LoVo (cell line): Measurements from ENCODE around the gene N4BP3.
"Not testable (repeated sequence)": the region's sequence is repeated elsewhere in the genome, so short reads cannot be mapped to it uniquely, and the experiment has no call there.

Source experiments
- DNase-seq: peaks from one replicate; pipeline ENCODE4 v3.0.0-alpha.2; 2016; ENCODE audit warnings: low spot score

N4BP3 gene, protein sequence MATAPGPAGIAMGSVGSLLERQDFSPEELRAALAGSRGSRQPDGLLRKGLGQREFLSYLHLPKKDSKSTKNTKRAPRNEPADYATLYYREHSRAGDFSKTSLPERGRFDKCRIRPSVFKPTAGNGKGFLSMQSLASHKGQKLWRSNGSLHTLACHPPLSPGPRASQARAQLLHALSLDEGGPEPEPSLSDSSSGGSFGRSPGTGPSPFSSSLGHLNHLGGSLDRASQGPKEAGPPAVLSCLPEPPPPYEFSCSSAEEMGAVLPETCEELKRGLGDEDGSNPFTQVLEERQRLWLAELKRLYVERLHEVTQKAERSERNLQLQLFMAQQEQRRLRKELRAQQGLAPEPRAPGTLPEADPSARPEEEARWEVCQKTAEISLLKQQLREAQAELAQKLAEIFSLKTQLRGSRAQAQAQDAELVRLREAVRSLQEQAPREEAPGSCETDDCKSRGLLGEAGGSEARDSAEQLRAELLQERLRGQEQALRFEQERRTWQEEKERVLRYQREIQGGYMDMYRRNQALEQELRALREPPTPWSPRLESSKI

DNA sequence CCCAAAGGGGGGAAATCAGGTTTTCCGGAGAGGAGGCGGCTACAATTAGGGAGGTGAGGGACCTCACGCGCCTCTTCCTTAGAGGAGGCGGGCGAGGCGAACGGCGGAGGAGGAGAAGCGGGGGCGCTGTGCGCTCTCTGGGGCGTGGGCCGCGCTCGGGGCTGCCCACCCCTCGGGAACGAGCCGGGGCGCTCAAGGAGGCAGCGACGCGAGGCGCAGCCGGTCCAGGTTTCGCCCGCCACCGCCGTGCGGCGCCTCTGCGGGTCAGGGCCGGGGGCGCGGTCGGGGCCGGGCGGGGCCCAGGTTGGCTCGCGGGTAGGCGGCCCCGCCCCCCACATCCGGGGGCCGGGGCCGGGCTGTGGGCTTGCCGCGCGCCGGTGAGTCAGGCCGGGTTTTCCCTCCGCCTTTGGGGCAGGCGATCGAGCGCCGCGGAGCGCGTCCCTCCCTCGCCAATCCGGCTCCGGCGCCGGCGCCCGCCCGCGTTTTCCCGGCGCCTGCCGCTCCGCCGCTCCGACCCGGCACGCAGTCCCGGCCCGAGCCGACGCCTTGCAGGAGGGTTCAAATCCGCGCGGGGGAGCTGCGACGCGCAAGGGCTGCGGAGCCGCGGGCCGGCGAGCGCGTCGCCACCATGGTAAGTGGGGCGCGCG, at the start of gene N4BP3:
Gene N4BP3 (plus strand): TSS at position 392 of the 647 bp plus-strand sequence. CDS start 6,052 bp downstream, outside the sequence.
- DNase-seq: peak; percentile 85

DNA sequence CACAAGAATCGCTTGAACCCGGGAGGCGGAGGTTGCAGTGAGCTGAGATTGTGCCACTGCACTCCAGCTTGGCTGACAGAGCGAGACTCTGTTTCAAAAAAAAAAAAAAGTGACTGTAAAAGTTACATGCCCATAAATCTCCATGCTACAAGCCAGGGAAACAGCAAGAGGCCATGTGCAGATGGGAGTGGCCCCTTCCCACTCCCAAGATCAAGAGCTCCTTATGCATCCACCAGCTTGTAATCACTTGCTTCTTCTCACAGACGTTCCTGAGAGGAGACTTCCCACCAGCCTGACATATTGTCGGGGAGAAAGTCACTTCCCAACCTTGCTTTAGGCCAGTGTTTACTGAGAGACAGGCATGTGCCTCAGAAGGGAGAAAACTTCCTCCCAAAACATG, 45.6 kb upstream of the N4BP3 start:
- no peak for DNase-seq

DNA sequence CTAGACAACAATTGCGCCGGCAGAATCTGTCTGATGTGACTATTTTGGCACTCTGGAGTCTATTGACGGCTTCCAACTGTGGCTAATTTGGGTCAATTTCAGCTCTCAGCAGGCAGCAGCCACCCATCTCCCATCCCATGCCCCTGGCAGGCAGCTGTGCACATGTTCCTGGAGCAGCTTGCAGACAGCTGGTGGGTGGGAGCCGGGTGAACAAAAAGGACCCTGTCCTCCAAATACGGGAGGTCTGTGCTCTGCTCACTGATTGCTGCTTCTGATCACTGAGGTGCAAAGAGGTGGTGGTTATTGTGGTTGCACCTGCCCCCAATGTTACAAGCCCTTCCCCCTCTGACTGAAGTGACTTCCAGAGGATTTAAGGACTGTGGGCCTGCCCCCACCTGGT, 45.0 kb upstream of the N4BP3 start:
- DNase-seq: no peak

DNA sequence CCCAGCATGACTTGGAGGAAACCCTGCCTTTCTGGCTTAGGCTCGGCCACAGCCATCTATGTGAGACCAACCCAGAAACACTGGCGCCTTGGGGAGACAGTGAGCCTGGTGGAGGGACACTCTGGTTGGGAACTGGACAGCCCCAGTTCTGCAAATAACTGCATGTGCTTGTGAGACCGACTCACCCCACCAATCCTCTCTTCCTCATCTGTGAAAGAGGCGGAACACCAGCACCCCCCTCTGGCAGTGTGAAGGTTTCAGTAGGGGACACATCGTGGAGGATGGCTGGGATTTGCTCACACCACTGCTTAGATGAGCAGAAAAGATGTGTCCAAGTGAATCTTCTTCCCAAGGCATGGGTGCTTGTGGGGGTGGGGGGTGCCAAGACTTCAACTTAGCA, 43.4 kb upstream of the N4BP3 start:
- DNase-seq: no peak

DNA sequence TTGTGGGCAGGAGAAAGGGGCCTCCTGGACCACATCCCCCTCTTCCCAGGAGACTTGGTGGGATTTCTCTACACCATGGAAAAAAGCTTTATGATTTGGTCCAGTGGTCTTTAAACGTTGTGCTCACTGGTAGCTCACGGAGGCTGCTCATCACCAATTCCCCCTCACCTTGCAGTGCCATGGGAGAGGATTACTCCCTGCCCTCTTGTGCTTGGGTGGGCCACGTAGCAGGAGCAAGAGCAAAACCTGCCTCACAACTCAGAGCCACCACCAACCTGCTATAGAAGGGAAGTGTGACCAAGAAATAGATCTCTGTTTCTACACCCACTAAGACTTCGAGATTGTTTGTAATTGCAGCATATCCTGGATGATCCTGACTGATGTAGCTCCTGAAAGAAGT, 42.2 kb upstream of the N4BP3 start:
- no peak for DNase-seq

DNA sequence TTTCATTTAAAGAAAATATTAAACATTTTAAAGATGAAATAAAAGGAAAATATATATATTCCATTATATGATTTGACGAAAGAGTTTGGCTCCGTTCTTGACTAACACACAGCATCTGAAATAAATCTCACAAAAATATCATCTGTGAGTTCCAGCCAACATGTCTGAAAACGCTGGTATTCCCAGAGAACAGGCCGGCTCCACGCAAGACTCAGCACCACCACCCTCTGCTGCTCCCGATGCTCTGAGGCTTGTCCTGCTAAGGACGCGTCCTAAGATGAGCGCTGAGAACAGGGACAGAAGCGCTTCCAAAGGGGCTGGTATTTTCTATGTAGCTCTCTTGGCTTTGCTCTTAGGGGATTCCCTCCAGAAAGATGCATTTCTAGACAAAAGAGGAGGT, 40.6 kb upstream of the N4BP3 start:
- DNase-seq: no peak

DNA sequence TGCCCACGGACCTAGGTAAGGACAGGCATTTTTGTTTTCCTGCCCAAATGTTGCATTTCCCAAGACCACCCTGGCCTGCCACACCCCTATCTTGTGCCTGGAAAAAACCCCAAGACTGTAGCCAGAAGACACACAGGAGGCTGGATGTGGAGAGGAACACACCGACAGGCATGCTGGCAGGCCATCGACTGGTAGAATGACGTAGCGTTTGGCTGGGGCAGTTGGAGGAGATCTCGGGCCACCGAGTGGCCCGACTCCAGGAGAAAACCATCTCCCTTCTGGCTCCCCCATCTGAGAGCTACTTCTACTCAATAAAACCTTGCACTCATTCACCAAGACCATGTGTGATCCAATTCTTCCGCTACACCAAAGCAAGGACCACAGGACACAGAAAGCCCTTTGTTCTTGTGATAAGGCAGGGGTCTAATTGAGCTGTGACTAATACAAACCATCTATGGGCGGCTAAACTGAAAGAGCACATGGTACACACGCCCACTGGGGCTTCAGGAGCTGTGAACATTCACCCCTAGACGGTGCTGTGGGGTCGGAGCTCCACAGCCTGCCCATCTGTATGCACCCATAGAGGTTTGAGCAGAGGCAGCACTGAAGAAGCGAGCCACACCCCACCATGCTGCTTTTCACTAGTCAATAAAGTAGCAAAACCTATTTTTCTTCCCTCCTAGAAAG, 38.9 kb upstream of the N4BP3 start:
- DNase-seq: no peak

DNA sequence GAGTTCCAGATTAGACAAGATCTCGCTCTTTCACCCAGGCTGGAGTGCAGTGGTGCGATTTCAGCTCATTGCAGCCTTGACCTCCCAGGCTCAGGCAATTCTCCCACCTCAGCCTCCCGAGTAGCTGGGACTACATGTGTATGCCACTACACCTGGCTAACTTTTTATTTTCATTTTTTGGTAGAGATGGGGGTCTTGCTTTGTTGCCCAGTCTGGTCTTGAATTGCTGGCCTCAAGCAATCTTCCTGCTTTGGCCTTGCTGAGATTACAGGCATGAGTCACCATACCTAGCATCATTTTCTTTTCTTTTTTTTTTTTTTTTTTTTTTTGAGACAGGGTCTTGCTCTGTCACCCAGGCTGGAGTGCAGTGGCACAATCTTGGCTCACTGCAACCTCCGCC, 36.4 kb upstream of the N4BP3 start:
- DNase-seq: not testable (repeated sequence)

DNA sequence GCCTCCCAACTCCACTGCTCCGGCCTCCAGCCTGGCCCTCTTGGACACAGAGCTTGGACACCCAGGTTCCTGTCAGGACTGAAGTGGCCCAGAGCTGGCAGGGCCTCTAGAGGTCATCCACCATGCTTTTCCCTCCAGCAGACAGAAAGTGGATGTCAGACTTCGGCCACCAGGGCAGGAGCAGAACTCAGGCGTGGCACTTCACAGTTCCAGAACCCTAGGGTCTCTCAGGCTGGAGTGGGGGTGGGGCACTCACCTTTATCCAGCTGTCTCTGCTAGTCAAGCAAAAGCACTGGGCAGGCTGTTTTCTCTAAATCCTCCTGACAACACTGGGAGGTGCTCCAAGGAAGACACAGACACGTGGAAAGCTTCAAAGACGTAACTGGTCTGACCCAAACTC, 35.6 kb upstream of the N4BP3 start:
- DNase-seq: no peak

DNA sequence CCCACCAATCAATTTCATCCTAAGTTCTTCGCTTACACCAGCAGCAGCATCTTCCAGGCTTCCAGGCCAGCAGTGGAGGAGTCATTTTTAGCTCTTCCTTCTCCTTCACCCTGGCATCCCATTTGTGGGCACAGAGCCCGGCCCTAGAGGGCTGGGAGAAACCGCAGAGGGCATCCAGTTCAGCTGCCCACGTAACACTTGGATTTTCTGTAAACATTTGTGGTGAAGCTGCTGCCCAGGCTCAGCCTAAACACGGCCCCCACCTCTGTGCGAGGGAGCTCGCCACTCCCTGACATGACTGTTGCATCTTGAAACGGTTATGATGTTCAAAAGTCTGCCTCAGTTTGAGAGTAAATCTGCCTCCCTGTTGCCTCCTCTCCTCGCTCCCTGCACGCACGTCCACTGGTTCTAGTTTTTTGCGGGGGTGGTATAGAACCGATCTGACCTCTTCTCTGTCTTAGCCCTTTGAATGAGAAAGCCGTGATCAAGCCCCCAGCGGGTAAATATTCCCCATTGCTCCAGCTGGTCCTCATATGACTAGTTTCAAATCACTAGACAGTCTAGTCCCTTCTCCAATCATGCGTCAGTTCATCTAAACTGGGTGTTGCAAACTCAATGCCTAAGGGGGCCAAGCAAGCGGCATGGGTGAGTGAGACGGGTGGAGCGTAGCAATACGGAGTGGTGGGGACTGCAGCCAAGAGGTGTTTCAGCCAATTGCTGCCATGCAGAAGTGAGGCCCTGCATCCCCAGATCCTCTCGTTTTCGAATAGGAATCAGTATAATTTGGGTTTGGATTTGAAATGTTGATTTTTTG, 34.9 kb upstream of the N4BP3 start:
- peak; percentile 44 for DNase-seq

DNA sequence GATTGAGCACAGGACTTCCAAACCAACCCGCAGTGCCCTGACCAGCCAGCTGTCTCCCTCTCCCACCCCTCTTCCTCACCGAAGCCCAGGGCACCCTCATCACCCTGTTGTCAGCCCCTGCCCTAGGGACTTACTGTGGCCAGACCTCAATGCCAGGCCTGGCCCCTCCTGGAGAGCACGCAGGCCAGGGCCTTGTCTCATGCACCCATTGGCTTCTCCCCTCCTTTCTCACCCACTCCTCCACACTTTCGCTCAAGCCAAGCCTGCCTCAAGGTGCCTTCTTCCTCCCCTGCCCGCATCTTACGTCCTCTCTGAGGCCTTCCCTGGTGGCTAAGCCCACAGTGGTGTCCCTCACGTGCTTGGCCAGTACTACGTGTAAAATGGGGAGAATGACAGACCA, 33.3 kb upstream of the N4BP3 start:
- DNase-seq: no peak

DNA sequence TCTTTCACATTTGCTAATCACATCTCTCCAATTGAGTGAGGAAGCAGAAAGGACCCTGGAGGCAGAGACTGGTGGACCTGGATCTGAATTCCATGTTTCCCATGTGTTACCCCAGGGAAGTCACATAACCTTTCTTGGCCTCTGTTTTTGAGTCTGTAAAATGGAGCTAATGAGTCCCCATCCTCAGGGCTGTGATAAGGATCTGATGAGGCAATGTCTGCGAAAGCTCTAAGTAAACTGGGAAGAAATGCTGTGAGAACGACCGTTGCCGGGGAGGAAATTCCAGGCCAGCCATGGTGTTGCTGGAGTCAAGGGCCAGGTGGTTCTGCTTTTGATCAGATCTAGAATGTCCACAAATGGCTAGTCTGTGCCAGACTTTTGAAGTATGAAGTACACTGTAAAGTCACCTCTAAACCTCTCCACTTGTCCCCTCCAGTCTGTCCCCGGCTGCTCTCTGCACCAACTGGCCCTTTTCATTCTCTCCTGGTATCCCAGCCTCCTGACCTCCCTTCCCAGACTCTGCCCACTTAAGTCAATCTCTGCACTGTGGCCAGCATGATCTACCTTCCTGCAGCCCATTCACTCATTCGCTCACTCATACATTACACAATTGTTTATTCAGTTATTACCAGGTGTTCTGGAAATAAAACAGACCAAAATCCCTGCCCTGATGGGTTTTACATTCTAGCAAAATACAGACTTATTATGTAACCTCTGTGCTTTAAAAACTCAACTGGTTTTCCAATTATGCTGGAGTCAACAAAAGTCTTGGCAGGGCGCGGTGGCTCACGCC, 32.5 kb upstream of the N4BP3 start:
- no peak for DNase-seq

DNA sequence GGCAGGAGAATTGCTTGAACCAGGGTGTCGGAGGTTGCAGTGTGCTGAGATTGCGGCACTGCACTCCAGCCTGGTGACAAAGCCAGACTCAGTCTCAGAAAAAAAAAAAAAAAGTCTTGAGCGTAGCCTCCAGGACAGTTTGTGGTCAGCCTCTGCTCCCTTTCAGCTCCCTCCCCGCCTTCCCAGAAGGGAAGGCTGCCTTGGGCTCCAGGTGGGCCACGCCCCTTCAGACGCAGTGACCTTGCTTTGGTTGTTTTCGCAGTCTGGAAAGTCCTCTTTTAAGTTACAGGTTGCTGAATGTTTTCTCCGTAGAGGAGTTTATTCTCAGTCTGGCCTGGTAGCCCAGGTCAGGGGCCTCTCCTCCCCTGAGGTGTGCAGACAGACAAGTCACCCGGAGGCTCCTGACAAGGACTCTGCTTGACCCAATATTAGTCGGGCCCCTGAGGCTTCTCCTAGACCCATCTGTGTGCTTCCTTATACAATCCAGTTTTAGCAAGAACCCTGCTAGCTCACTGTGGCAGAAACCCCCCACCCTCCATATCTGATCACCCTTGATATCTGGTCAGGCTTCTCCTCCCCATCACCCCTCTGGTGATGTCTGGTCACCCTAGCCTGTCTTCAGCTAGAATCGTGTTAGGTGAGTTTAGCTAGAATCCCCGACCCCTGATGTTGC, 31.6 kb upstream of the N4BP3 start:
- DNase-seq: no peak

DNA sequence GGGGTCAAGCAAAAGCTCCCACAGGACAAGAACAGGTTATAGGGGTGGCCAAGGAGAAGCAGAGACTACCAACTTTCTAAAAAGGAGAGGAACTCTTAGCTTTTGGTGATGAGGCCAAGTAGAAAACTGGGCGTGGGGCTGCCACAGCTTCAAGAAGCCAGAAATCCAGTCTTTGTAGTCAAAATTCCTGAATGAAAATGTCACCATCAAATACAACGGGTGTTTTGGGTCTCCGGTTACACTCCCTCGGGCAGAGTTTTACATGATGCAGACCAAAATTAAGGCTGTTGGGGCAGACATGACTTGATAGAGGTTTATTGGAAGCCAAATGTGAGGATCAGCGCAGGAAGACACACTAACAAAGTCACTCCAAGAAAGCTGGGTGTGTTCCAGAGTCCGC, 29.4 kb upstream of the N4BP3 start:
- no peak for DNase-seq

DNA sequence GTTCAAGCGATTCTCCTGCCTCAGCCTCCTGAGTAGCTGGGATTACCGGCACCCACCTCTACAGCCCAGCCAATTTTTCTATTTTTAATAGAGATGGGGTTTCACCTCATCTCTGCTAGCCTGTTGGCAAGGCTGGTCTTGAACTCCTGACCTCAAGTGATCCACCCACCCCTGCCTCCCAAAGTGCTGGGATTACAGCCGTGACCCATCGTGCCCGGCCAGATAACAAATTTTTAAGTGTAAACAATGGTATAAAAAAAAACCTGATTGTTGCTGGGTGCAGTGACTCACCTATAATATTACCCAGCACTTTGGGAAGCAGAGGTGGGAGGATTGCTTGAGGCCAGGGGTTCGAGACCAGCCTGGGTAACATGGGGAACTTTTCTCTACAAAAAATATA, 28.0 kb upstream of the N4BP3 start:
- DNase-seq: no peak

DNA sequence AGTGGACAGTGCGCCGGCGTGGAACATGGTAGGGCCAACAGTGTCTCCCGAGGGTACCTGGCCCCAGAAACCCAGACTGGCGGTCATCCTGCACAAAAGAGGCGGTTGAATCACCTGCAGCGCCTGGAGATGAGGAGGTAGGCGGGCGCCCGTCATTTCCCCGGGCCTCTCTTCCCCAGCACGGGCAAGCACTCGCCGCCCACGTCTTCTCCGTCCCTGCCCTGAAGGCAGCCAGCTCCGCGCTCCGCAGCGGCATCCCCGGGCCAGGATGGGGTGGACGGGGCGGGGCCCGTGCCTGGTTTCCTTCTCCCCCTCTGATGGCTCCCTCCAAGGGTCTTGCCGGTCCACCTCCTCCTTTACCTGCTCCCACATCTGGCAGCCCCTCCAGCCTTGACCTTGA, 27.1 kb upstream of the N4BP3 start:
- DNase-seq: no peak

DNA sequence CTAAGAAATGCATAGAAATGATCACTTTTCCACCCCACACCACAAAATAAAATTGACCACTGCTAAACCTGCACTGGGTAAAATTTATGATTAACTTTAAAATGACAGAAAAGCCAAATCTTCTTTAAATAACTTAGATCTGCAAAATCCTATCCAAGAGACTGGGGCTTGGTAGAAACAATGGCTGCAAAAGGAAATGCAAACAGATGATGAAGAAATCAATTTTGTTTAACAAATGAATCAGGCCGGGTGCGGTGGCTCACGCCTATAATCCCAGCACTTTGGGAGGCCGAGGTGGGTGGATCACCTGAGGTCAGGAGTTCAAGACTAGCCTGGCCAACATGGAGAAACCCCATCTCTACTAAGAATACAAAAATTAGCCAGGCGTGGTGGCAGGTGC, 26.1 kb upstream of the N4BP3 start:
- DNase-seq: not testable (repeated sequence)

DNA sequence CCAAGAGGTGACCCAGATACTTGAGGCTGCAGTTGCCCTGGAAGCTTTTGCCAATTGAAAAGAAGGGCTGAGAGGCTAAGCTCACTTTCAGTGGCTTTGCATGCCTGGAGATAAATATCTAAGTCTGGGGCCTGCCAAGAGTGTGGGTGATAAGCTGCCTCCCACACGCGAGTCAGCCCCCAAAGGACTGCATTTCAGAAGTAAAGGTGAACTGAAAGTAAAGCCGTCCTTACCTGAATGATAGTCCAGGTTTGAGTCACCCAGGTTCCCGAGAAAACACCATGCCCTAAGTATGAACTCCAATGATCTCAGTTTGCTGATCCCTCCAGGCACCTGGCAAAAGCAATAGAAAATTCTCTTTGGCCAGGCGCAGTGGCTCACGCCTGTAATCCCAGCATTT, 22.5 kb upstream of the N4BP3 start:
- DNase-seq: no peak

DNA sequence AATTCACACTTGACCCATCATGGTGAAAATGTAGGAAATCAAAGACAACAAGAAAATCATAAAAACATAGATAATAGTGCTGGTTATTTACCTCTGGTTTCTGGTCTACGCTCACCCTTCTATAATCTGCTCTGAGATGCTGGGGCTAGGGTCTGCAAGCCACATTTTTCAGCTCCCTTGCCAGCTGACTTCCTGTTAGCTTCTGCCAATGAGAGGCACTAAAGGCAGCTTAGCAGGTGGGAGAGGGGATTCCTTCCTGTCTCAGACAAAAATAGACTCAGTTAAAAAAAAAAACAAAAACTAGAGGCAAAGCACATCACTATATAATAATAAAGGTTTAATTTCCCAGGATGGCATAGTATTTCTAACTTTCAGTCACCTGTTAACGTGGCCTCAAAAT, 20.2 kb upstream of the N4BP3 start:
- no peak for DNase-seq

DNA sequence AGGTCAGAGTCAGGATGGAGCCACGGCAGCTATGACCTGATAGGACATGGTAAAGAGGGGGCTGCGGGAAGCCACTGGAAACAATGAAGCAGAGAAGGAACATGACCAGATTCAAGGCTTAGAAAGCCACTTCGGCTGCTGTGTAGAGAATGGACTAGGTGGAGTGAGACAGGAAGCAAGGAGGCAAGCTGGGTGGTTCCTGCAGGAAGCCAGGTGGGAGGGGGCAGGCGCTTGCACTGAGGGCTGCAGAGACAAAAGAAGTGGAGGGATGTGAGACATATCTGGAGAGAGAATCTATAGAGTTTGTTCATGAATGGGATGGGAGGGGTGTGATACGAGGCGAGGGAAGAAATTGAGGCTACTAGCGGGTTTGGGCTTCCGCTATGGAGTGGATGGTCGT, 19.0 kb upstream of the N4BP3 start:
- DNase-seq: no peak

DNA sequence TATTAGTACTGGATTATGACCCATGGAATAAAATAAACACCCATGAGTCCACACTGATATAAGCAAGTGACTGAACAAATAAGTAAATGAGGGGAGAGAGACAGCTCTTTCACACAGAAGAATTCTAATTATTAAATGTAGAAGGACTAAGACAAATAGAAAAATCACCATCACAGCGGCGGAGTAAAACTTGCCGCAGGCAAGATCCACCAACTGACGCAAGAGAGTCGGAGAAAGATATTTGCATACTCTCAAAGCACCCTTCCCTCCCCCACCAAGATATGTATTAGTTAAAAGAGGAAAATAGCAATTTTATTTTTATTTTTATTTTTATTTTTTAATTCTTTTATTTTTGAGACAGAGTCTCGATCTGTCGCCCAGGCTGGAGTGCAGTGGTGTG, 14.6 kb upstream of the N4BP3 start:
- DNase-seq: no peak
